Neural crest cell (in vitro differentiated cells): Measurements from ENCODE around the gene TRAPPC8. TPM values are rescaled to one million over a fixed set of nuclear protein-coding genes. Genes with fewer than 3 reads are reported as not detected.
"Not testable (repeated sequence)": the region's sequence is repeated elsewhere in the genome, so short reads cannot be mapped to it uniquely, and the experiment has no call there.

ENCODE experiments used
- DNase-seq: peaks from one replicate; pipeline ENCODE4 v3.0.0; 2021; ENCODE audit warnings: low read depth, mixed read lengths, low spot score
- H3K27ac Mint-ChIP-seq: one replicate; pipeline ENCODE4 v1.8.0; 2021; ENCODE audit warnings: mild to moderate bottlenecking, mixed read lengths; ENCODE audit not compliant: unreplicated experiment
- H3K27me3 Mint-ChIP-seq: 2 replicates; pipeline ENCODE4 v1.8.0; 2021; ENCODE audit warnings: low read depth, mild to moderate bottlenecking, mixed read lengths
- H3K36me3 Mint-ChIP-seq: 2 replicates; pipeline ENCODE4 v1.8.0; 2021; ENCODE audit warnings: low read depth, mild to moderate bottlenecking, mixed read lengths
- H3K4me1 Mint-ChIP-seq: 2 replicates; pipeline ENCODE4 v1.8.0; 2021; ENCODE audit warnings: mixed read lengths
- H3K4me3 Mint-ChIP-seq: one replicate; pipeline ENCODE4 v1.8.0; 2021; ENCODE audit warnings: mild to moderate bottlenecking, mixed read lengths
- H3K9me3 Mint-ChIP-seq: 2 replicates; pipeline ENCODE4 v1.8.0; 2021; ENCODE audit warnings: mixed read lengths
- CTCF ChIP-seq: fragments of 200-600 bp; sonication (generic); conservative IDR thresholded peaks from 2 replicates; pipeline ENCODE4 v1.5.0; 2021; ENCODE audit warnings: antibody characterized with exemption, mild to moderate bottlenecking
- total RNA-seq: library from RNA; stranded (reverse); gene quantifications from 2 replicates; pipeline ENCODE4 v1.2.1, GENCODE V29; 2021

The TRAPPC8 gene
- total RNA-seq, 1 donor from 2014 or later = 27.7 TPM

- peaks cover 33% of the 10 kb centered on the region for H3K36me3 Mint-ChIP-seq
- peaks cover 6% of the 10 kb centered on the region for H3K4me1 Mint-ChIP-seq
- DNase-seq = no peak
- no peak overlapping the region for H3K27ac Mint-ChIP-seq
- H3K9me3 Mint-ChIP-seq = peaks cover 7% of the 10 kb centered on the region
- no peak overlapping the region for H3K4me3 Mint-ChIP-seq
- TF ChIP-seq CTCF = no peak
- no peaks in the 10 kb centered on the region for H3K27me3 Mint-ChIP-seq
Measured at GRCh38 chr18:31828613-31829012, 114.3 kb downstream of the TRAPPC8 start.

GRCh38 chr18:31826673-31827325 is 116.1 kb downstream of the TRAPPC8 start:
- DNase-seq, H3K9me3 Mint-ChIP-seq, H3K4me1 Mint-ChIP-seq, H3K27ac Mint-ChIP-seq, H3K4me3 Mint-ChIP-seq, H3K27me3 Mint-ChIP-seq: not testable (repeated sequence)
- H3K36me3 Mint-ChIP-seq = peaks cover 29% of the 10 kb centered on the region

GRCh38 chr18:31825772-31826171 is 117.2 kb downstream of the TRAPPC8 start:
- H3K36me3 Mint-ChIP-seq = peaks cover 29% of the 10 kb centered on the region
- TF ChIP-seq CTCF = no peak
- no peak for DNase-seq
- peaks cover 6% of the 10 kb centered on the region for H3K4me1 Mint-ChIP-seq
- no peak overlapping the region for H3K27ac Mint-ChIP-seq
- H3K4me3 Mint-ChIP-seq = no peak overlapping the region
- H3K27me3 Mint-ChIP-seq = no peaks in the 10 kb centered on the region
- H3K9me3 Mint-ChIP-seq = peaks cover 7% of the 10 kb centered on the region

- Mint-ChIP-seq H3K4me3 (no peak overlapping the region), H3K4me1 (peaks cover 13% of the 10 kb centered on the region), H3K27ac (peak overlapping the region; percentile 10), H3K36me3 (peaks cover 2% of the 10 kb centered on the region), H3K27me3 (no peaks in the 10 kb centered on the region), H3K9me3 (no peaks in the 10 kb centered on the region)
- DNase-seq = no peak
- TF ChIP-seq CTCF = no peak
Measured at GRCh38 chr18:31821545-31822171, 121.3 kb downstream of the TRAPPC8 start.

- TF ChIP-seq CTCF = peak; percentile 19
- H3K4me1 Mint-ChIP-seq = peaks cover 7% of the 10 kb centered on the region
- H3K27me3 Mint-ChIP-seq = no peaks in the 10 kb centered on the region
- no peaks in the 10 kb centered on the region for H3K36me3 Mint-ChIP-seq
- H3K4me3 Mint-ChIP-seq = no peak overlapping the region
- H3K27ac Mint-ChIP-seq = no peak overlapping the region
- DNase-seq = no peak
- H3K9me3 Mint-ChIP-seq = no peaks in the 10 kb centered on the region
Measured at GRCh38 chr18:31819925-31820229, 123.1 kb downstream of the TRAPPC8 start.

GRCh38 chr18:31819106-31819924 is 123.6 kb downstream of the TRAPPC8 start:
- H3K36me3 Mint-ChIP-seq = no peaks in the 10 kb centered on the region
- no peaks in the 10 kb centered on the region for H3K27me3 Mint-ChIP-seq
- DNase-seq = no peak
- H3K27ac Mint-ChIP-seq = no peak overlapping the region
- peaks cover 7% of the 10 kb centered on the region for H3K4me1 Mint-ChIP-seq
- TF ChIP-seq CTCF = peak; percentile 95
- no peaks in the 10 kb centered on the region for H3K9me3 Mint-ChIP-seq
- H3K4me3 Mint-ChIP-seq = no peak overlapping the region
